GM19043 (cell line): ENCODE results near the gene KIAA0825.

Source experiments
- ATAC-seq: cut with Tn5 transposase; IDR thresholded peaks from one replicate; pipeline ENCODE4 v1.9.1; 2021; ENCODE audit warnings: low read depth; ENCODE audit not compliant: unreplicated experiment

KIAA0825 gene

GRCh38 chr5:94266170-94266569 lies 352.2 kb downstream of the KIAA0825 start:
- ATAC-seq: no peak

- ATAC-seq: no peak
Measured at GRCh38 chr5:94263068-94263467, 355.3 kb downstream of the KIAA0825 start.

GRCh38 chr5:94260096-94260495 lies 358.3 kb downstream of the KIAA0825 start:
- ATAC-seq: no peak

- no peak for ATAC-seq
Measured at GRCh38 chr5:94254214-94254613, 364.2 kb downstream of the KIAA0825 start.

GRCh38 chr5:94250985-94251384 lies 367.4 kb downstream of the KIAA0825 start:
- no peak for ATAC-seq

GRCh38 chr5:94249430-94249829 lies 369.0 kb downstream of the KIAA0825 start:
- ATAC-seq: no peak

GRCh38 chr5:94248175-94248875 lies 370.1 kb downstream of the KIAA0825 start:
- ATAC-seq: no peak

GRCh38 chr5:94245608-94246007 lies 372.8 kb downstream of the KIAA0825 start:
- ATAC-seq: no peak

GRCh38 chr5:94244921-94245320 lies 373.5 kb downstream of the KIAA0825 start:
- ATAC-seq: no peak

GRCh38 chr5:94243612-94244011 lies 374.8 kb downstream of the KIAA0825 start:
- no peak for ATAC-seq

- no peak for ATAC-seq
Measured at GRCh38 chr5:94240993-94241651, 377.3 kb downstream of the KIAA0825 start.

GRCh38 chr5:94240596-94240992 lies 377.8 kb downstream of the KIAA0825 start:
- ATAC-seq: no peak

GRCh38 chr5:94240134-94240533 lies 378.3 kb downstream of the KIAA0825 start:
- no peak for ATAC-seq

- no peak for ATAC-seq
Measured at GRCh38 chr5:94239266-94239665, 379.1 kb downstream of the KIAA0825 start.

- ATAC-seq: no peak
Measured at GRCh38 chr5:94234987-94235386, 383.4 kb downstream of the KIAA0825 start.

GRCh38 chr5:94228791-94229190 lies 389.6 kb downstream of the KIAA0825 start:
- ATAC-seq: no peak

GRCh38 chr5:94223235-94223634 lies 395.2 kb downstream of the KIAA0825 start:
- ATAC-seq: no peak

GRCh38 chr5:94218374-94218773 lies 400.0 kb downstream of the KIAA0825 start:
- ATAC-seq: no peak

GRCh38 chr5:94217745-94218144 lies 400.7 kb downstream of the KIAA0825 start:
- ATAC-seq: no peak

- ATAC-seq: no peak
Measured at GRCh38 chr5:94217216-94217615, 401.2 kb downstream of the KIAA0825 start.

- ATAC-seq: no peak
Measured at GRCh38 chr5:94212476-94212875, 405.9 kb downstream of the KIAA0825 start.

- ATAC-seq: no peak
Measured at GRCh38 chr5:94209774-94210355, 408.5 kb downstream of the KIAA0825 start.
